Measurements from ENCODE around the gene MYO1B.

MYO1B gene

GRCh38 chr2:191318037-191318728 lies 73.0 kb downstream of the MYO1B start:
- Histone ChIP-seq H3K4me1 (ENCODE audit: control insufficient read depth, insufficient read depth, low read length) (peaks cover 25% of the 10 kb centered on the region), H3K36me3 (ENCODE audit: control insufficient read depth, insufficient read depth, low read length) (no peaks in the 10 kb centered on the region), H3K4me3 (ENCODE audit: insufficient read depth, low read depth, low read length) (no peak overlapping the region), H3K27me3 (ENCODE audit: control insufficient read depth, insufficient read depth, low read length, poor library complexity, severe bottlenecking) (no peaks in the 10 kb centered on the region), H3K27ac (ENCODE audit: insufficient read depth, low read depth, low read length, poor library complexity, severe bottlenecking) (no peak overlapping the region), H3K9me3 (ENCODE audit: control insufficient read depth, low read length) (no peaks in the 10 kb centered on the region)
- 78 to 81% methylated on average over 3 to 4 of the region's 4 CpGs for WGBS, 2 experiments

DNA sequence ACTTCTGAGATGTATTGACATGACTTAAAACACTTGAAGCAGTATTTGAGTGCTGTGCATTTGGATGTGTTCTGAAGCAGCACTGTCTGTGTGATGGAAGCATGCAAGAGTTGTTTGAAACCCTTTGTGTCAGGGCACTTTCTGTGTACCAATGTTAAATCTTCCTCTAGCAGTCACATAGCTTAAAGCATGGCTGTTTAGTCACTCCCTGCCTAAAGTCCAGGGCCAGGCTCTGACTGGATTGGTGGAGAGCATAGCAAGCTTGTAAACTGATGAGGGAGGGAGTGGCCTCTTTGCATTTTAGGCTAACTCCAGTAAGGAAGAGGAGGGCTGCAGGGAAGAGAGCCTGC lies 73.5 kb downstream of the MYO1B start:
- Histone ChIP-seq H3K4me3 (ENCODE audit: insufficient read depth, low read depth, low read length) (no peak overlapping the region), H3K4me1 (ENCODE audit: control insufficient read depth, insufficient read depth, low read length) (peaks cover 25% of the 10 kb centered on the region), H3K36me3 (ENCODE audit: control insufficient read depth, insufficient read depth, low read length) (no peaks in the 10 kb centered on the region), H3K27ac (ENCODE audit: insufficient read depth, low read depth, low read length, poor library complexity, severe bottlenecking) (no peak overlapping the region), H3K9me3 (ENCODE audit: control insufficient read depth, low read length) (no peaks in the 10 kb centered on the region), H3K27me3 (ENCODE audit: control insufficient read depth, insufficient read depth, low read length, poor library complexity, severe bottlenecking) (no peaks in the 10 kb centered on the region)

DNA sequence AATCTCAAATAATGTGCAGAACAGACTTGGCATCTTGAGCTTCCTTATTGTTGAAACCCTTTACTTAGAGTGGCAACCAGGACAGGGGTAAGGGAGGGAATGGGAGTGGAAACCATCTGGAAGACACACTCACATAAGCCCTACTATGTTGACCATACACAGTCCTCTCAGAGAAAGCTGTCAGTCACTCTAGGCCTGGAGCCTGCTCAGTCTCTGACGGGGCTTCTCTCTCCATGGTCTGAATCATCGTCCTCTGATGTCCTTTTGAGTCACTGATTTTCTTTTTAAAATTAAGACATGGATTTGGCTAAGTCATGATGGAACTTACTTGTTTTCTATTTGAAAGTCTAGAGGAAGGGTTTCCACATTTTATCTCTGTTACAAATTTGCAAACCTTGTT lies 74.0 kb downstream of the MYO1B start:
- no peaks in the 10 kb centered on the region for H3K27me3 ChIP-seq (ENCODE audit: control insufficient read depth, insufficient read depth, low read length, poor library complexity, severe bottlenecking)
- H3K4me1 ChIP-seq (ENCODE audit: control insufficient read depth, insufficient read depth, low read length): peaks cover 25% of the 10 kb centered on the region
- 88 to 89% methylated on average over 2 of the region's 2 CpGs for whole genome bisulfite sequencing, 2 experiments
- no peaks in the 10 kb centered on the region for H3K9me3 ChIP-seq (ENCODE audit: control insufficient read depth, low read length)
- no peak overlapping the region for H3K27ac ChIP-seq (ENCODE audit: insufficient read depth, low read depth, low read length, poor library complexity, severe bottlenecking)
- H3K36me3 ChIP-seq (ENCODE audit: control insufficient read depth, insufficient read depth, low read length): no peaks in the 10 kb centered on the region
- no peak overlapping the region for H3K4me3 ChIP-seq (ENCODE audit: insufficient read depth, low read depth, low read length)

GRCh38 chr2:191320881-191321280 lies 75.7 kb downstream of the MYO1B start:
- no peak overlapping the region for H3K27ac ChIP-seq (ENCODE audit: insufficient read depth, low read depth, low read length, poor library complexity, severe bottlenecking)
- H3K36me3 ChIP-seq (ENCODE audit: control insufficient read depth, insufficient read depth, low read length): no peaks in the 10 kb centered on the region
- H3K9me3 ChIP-seq (ENCODE audit: control insufficient read depth, low read length): no peaks in the 10 kb centered on the region
- no peaks in the 10 kb centered on the region for H3K27me3 ChIP-seq (ENCODE audit: control insufficient read depth, insufficient read depth, low read length, poor library complexity, severe bottlenecking)
- no peak overlapping the region for H3K4me3 ChIP-seq (ENCODE audit: insufficient read depth, low read depth, low read length)
- H3K4me1 ChIP-seq (ENCODE audit: control insufficient read depth, insufficient read depth, low read length): peaks cover 25% of the 10 kb centered on the region
- 93 to 95% methylated on average over 1 of the region's 1 CpG for WGBS, 2 experiments

DNA sequence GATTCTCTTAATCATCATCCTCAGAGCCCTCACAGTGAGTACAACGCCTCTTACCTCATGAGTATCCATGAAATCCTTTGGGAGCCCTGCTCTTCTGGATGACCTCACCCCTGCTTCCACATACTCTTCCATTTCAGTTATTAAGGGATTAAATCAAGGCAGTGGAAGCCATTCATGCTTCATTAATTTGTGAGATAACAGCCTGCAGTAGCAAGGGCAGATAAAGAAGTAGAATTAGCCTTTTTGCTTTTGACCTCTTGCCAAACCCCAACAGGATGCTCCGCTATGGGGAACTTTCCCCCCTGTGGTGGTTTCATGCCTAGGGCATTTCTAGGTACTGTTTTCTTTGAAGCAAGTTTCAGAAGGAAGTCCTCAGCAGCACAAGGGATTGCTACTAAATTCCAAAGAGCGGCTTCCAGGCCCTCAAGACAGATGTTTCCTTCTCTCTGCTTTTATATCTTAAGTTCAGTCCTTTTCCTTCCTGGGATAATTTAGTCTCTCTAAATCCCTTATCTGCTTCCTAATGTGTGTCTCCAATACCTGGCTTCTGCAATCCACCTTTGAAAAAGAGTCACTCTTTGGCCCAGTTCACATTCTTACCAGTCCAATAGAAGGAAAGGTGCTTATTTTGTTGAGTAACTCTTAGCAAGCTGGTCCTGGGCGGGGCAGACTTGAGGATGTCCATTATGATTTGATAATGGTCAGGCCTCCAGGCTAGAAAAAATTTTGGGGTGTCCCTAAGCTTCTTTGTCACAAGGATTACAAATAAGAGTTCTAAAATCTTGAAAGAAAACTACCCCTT lies 76.9 kb downstream of the MYO1B start:
- Histone ChIP-seq H3K4me1 (ENCODE audit: control insufficient read depth, insufficient read depth, low read length) (peaks cover 25% of the 10 kb centered on the region), H3K4me3 (ENCODE audit: insufficient read depth, low read depth, low read length) (no peak overlapping the region), H3K27ac (ENCODE audit: insufficient read depth, low read depth, low read length, poor library complexity, severe bottlenecking) (peak overlapping the region; percentile 28), H3K36me3 (ENCODE audit: control insufficient read depth, insufficient read depth, low read length) (no peaks in the 10 kb centered on the region), H3K27me3 (ENCODE audit: control insufficient read depth, insufficient read depth, low read length, poor library complexity, severe bottlenecking) (no peaks in the 10 kb centered on the region), H3K9me3 (ENCODE audit: control insufficient read depth, low read length) (no peaks in the 10 kb centered on the region)
- WGBS, 2 experiments: 51 to 57% methylated on average over 4 of the region's 4 CpGs

GRCh38 chr2:191322828-191323506 lies 77.8 kb downstream of the MYO1B start:
- no peak overlapping the region for H3K27ac ChIP-seq (ENCODE audit: insufficient read depth, low read depth, low read length, poor library complexity, severe bottlenecking)

DNA sequence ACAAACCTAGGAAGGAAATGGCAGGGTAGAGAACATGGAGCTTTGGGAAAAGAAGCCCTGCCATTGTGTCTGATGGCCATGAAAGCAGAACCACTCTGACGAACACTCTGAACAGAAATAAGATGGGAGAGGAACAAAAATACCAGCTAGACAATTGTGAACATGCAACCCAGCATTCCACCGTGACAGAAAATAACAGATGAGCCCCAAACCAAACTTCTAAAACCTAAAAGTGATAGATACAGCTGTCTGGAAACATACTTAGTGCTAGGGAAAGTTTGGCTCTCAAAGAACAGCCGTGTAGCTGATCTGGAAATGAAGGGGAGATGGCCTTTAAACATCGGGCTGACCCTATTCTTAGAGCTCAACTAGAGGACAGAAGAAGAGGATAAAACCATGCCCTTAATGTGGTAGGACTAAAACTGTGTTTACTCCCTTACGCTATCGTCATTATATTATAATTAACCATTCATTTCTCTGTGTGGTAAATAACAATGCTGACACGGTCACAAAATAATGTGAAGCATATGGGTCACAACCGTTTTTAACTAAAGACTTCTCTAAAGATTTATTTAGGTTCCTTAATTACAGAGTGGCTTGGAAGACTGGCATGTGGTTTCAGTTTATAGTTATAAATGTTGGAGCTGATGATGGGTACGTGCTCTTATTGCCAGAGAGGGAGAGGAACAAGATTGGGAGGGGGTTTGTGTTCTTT lies 80.6 kb downstream of the MYO1B start:
- peaks cover 10% of the 10 kb centered on the region for H3K36me3 ChIP-seq (ENCODE audit: control insufficient read depth, insufficient read depth, low read length)
- H3K9me3 ChIP-seq (ENCODE audit: control insufficient read depth, low read length): no peaks in the 10 kb centered on the region
- no peak overlapping the region for H3K4me3 ChIP-seq (ENCODE audit: insufficient read depth, low read depth, low read length)
- H3K4me1 ChIP-seq (ENCODE audit: control insufficient read depth, insufficient read depth, low read length): peaks cover 17% of the 10 kb centered on the region
- H3K27me3 ChIP-seq (ENCODE audit: control insufficient read depth, insufficient read depth, low read length, poor library complexity, severe bottlenecking): no peaks in the 10 kb centered on the region
- H3K27ac ChIP-seq (ENCODE audit: insufficient read depth, low read depth, low read length, poor library complexity, severe bottlenecking): no peak overlapping the region
- 94 to 98% methylated on average over 7 to 9 of the region's 9 CpGs for WGBS, 2 experiments

More at GRCh38 chr2:191322828-191323506, 77.8 kb downstream of the MYO1B start:
- Histone ChIP-seq H3K36me3 (ENCODE audit: control insufficient read depth, insufficient read depth, low read length) (no peaks in the 10 kb centered on the region), H3K4me1 (ENCODE audit: control insufficient read depth, insufficient read depth, low read length) (peaks cover 25% of the 10 kb centered on the region), H3K27me3 (ENCODE audit: control insufficient read depth, insufficient read depth, low read length, poor library complexity, severe bottlenecking) (no peaks in the 10 kb centered on the region), H3K4me3 (ENCODE audit: insufficient read depth, low read depth, low read length) (no peak overlapping the region), H3K9me3 (ENCODE audit: control insufficient read depth, low read length) (no peaks in the 10 kb centered on the region)
- WGBS, 2 experiments: 87 to 92% methylated on average over 1 of the region's 2 CpGs

DNA sequence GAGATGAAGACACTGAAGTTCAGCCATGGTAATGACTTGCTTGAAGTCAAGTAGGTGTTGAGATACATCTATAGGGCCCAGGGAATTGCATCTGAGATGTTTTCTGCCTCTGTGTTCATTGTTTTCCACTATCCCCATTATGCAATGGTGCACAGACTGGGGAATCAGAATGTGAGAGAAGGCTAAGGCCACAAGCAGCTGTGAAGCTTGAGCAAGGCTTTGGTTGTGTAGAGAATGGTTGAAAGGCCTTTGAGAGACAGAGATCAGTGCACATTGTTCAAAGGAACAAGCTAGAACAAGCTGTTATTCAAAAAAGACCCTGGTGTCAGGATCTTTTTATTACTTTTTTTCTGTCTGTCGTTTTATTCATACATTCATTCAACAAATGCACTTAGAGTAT lies 82.3 kb downstream of the MYO1B start:
- peaks cover 13% of the 10 kb centered on the region for H3K36me3 ChIP-seq (ENCODE audit: control insufficient read depth, insufficient read depth, low read length)
- WGBS, 2 experiments: 83% methylated on average over 1 of the region's 1 CpG; no CpG with 5 or more reads in 1 of the 2 experiments
- no peak overlapping the region for H3K4me3 ChIP-seq (ENCODE audit: insufficient read depth, low read depth, low read length)
- H3K4me1 ChIP-seq (ENCODE audit: control insufficient read depth, insufficient read depth, low read length): peaks cover 5% of the 10 kb centered on the region
- H3K27ac ChIP-seq (ENCODE audit: insufficient read depth, low read depth, low read length, poor library complexity, severe bottlenecking): no peak overlapping the region
- H3K9me3 ChIP-seq (ENCODE audit: control insufficient read depth, low read length): no peaks in the 10 kb centered on the region
- no peaks in the 10 kb centered on the region for H3K27me3 ChIP-seq (ENCODE audit: control insufficient read depth, insufficient read depth, low read length, poor library complexity, severe bottlenecking)

DNA sequence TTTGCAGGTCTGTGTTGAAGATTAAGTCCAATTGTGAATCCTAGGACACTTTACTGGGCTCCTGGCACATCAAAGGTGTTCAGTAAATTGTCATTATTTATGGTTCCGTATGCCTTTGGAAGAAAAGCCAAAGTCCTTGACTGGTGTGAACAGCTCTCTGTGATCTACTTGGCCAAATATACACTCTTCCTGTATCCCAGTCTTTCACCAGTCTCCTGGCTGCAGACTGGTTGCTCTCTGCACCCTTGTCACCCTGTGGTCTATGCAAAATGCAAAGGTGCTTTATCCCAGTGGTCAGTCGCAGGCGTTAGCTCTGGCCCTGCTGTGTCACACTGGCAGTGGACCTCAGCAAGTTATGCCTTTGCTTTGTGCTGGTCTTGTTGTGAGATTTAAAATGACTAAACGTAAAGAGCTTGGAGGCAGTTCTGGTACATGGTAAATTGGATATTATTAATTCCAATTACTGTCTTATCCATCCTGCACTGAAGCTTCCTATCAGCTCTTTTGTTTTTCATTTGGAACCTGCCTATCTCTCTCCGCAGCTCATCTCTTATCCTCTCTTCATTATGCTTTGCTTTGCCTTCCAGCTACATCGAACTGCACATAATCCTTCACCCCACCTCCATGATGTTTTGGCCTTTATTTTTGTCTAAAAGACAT lies 83.1 kb downstream of the MYO1B start:
- no peak overlapping the region for H3K27ac ChIP-seq (ENCODE audit: insufficient read depth, low read depth, low read length, poor library complexity, severe bottlenecking)
- H3K36me3 ChIP-seq (ENCODE audit: control insufficient read depth, insufficient read depth, low read length): peaks cover 13% of the 10 kb centered on the region
- no peaks in the 10 kb centered on the region for H3K27me3 ChIP-seq (ENCODE audit: control insufficient read depth, insufficient read depth, low read length, poor library complexity, severe bottlenecking)
- no peaks in the 10 kb centered on the region for H3K4me1 ChIP-seq (ENCODE audit: control insufficient read depth, insufficient read depth, low read length)
- H3K4me3 ChIP-seq (ENCODE audit: insufficient read depth, low read depth, low read length): no peak overlapping the region
- 87 to 91% methylated on average over 5 to 6 of the region's 6 CpGs for WGBS, 2 experiments
- no peaks in the 10 kb centered on the region for H3K9me3 ChIP-seq (ENCODE audit: control insufficient read depth, low read length)

Data from ectodermal cell (in vitro differentiated cells).